ENCODE results near the gene PCGF5.

DNA sequence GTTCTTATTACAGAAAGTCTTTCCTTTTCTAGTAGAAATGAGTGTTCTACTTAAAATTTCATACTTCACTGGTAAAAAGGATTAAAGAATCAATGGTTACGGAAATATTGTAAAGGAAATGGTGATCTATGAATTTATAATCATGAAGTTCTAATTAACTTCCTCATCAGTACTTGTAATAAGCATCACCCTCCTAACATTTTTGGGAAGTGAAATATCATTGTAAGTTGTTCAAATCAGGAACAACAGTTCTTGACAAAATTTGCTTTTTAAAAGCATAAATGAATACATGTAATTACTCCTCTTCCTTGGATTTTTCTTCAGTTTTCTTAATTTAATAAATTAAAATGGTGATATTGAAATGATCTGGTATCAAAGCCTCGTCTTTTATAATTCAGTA lies 5.6 kb upstream of the PCGF5 start:
- TF ChIP-seq, protein P1, sequence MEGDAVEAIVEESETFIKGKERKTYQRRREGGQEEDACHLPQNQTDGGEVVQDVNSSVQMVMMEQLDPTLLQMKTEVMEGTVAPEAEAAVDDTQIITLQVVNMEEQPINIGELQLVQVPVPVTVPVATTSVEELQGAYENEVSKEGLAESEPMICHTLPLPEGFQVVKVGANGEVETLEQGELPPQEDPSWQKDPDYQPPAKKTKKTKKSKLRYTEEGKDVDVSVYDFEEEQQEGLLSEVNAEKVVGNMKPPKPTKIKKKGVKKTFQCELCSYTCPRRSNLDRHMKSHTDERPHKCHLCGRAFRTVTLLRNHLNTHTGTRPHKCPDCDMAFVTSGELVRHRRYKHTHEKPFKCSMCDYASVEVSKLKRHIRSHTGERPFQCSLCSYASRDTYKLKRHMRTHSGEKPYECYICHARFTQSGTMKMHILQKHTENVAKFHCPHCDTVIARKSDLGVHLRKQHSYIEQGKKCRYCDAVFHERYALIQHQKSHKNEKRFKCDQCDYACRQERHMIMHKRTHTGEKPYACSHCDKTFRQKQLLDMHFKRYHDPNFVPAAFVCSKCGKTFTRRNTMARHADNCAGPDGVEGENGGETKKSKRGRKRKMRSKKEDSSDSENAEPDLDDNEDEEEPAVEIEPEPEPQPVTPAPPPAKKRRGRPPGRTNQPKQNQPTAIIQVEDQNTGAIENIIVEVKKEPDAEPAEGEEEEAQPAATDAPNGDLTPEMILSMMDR (IDR thresholded peaks at IDR 0.05) = no peak
- no peak for TF ChIP-seq POLR2A (IDR thresholded peaks at IDR 0.05)
